Fibroblast of pulmonary artery (primary cell): Measurements from ENCODE around the gene SLC22A14.

Experiments
- DNase-seq: peaks from one replicate; pipeline ENCODE4 v3.0.0-alpha.2; 2010; ENCODE audit warnings: low read depth
- H3K4me3 ChIP-seq: replicated peaks from 2 replicates; pipeline ENCODE4 v1.5.1; 2011; ENCODE audit warnings: low read depth, mild to moderate bottlenecking, control low read depth, low read length, moderate library complexity
- TF ChIP-seq, protein P1 (sequence below): IDR thresholded peaks from 2 replicates; pipeline ENCODE4 v1.5.1; 2011; ENCODE audit warnings: mild to moderate bottlenecking, control low read depth, low read length, inconsistent platforms; ENCODE audit errors: missing control alignments

The SLC22A14 gene

DNA sequence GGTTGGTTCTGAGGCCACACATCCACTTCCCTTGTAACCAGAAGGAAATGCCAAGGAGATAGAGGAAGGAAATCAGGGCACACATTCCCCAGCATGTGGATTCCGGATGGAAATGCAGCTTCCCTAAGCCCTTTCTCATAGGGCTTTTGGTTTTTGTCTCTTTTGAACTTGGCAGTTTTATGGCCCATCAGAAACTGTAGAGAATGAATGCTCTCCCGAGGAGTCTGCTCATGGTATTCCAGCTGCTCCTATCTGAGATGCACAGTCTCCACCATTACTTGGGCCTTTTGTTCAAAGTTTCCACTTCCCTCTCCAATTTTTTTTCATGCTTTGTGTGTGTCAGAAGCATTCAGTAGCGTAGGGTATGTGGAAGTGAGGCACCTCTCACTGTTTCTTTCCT, 85.7 kb downstream of the SLC22A14 start:
- H3K4me3 ChIP-seq: no peak overlapping the region
- TF ChIP-seq, protein P1, sequence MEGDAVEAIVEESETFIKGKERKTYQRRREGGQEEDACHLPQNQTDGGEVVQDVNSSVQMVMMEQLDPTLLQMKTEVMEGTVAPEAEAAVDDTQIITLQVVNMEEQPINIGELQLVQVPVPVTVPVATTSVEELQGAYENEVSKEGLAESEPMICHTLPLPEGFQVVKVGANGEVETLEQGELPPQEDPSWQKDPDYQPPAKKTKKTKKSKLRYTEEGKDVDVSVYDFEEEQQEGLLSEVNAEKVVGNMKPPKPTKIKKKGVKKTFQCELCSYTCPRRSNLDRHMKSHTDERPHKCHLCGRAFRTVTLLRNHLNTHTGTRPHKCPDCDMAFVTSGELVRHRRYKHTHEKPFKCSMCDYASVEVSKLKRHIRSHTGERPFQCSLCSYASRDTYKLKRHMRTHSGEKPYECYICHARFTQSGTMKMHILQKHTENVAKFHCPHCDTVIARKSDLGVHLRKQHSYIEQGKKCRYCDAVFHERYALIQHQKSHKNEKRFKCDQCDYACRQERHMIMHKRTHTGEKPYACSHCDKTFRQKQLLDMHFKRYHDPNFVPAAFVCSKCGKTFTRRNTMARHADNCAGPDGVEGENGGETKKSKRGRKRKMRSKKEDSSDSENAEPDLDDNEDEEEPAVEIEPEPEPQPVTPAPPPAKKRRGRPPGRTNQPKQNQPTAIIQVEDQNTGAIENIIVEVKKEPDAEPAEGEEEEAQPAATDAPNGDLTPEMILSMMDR: no peak
- DNase-seq: no peak
